HepG2 (cell line): ENCODE measurements around the gene TMEM14B. TPM values are rescaled to one million over a fixed set of nuclear protein-coding genes. Genes with fewer than 3 reads are reported as not detected.
A peak's percentile ranks its signal among the peaks of the same experiment; 100 is the strongest.

Source experiments
- ATF6 ChIP-seq: sonication (generic); formaldehyde crosslinking; conservative IDR thresholded peaks from 2 replicates; pipeline ENCODE4 v1.4.0; 2020; ENCODE audit warnings: missing genetic modification reagents
- BATF2 ChIP-seq: sonication (generic); formaldehyde crosslinking; IDR thresholded peaks from 2 replicates; pipeline ENCODE4 v1.8.0; 2022; ENCODE audit warnings: mild to moderate bottlenecking, missing genetic modification reagents, moderate library complexity
- HMG20A ChIP-seq: IDR thresholded peaks from 2 replicates; pipeline ENCODE4 v1.6.1; 2016; ENCODE audit warnings: borderline replicate concordance
- HNF1A ChIP-seq, 2 experiments: sonication (generic) in 1 of 2; formaldehyde crosslinking in 1 of 2; IDR thresholded peaks; 2 replicates each; pipeline versions ENCODE4 v1.4.0 to v1.6.1; 2016 to 2020; ENCODE audit warnings: borderline replicate concordance in 1 of 2, low read depth in 1 of 2, mild to moderate bottlenecking in 1 of 2, missing genetic modification reagents in 1 of 2
- IKZF4 ChIP-seq: sonication (generic); formaldehyde crosslinking; IDR thresholded peaks from 2 replicates; pipeline ENCODE4 v1.5.1; 2020; ENCODE audit warnings: borderline replicate concordance, mild to moderate bottlenecking, low read depth, missing genetic modification reagents; ENCODE audit errors: not compliant biosample characterization
- IRF1 ChIP-seq: sonication (generic); formaldehyde crosslinking; IDR thresholded peaks from 2 replicates; pipeline ENCODE4 v1.4.0; 2020; ENCODE audit warnings: low read depth, mild to moderate bottlenecking, missing genetic modification reagents
- RAD51 ChIP-seq: fragments of 450-650 bp; IDR thresholded peaks from 2 replicates; pipeline ENCODE4 v1.6.1; 2016; ENCODE audit warnings: borderline replicate concordance
- SATB2 ChIP-seq: sonication (generic); formaldehyde crosslinking; IDR thresholded peaks from 2 replicates; pipeline ENCODE4 v1.5.0; 2020; ENCODE audit warnings: missing genetic modification reagents
- SNRNP70 ChIP-seq: fragments of 200-400 bp; formaldehyde crosslinking; IDR thresholded peaks from 2 replicates; pipeline ENCODE4 v1.6.1; 2017; ENCODE audit warnings: mild to moderate bottlenecking, low read depth, low read length, moderate library complexity
- ZBTB3 ChIP-seq: sonication (generic); formaldehyde crosslinking; IDR thresholded peaks from 2 replicates; pipeline ENCODE4 v1.4.0; 2020; ENCODE audit warnings: low read depth, mild to moderate bottlenecking, moderate library complexity, missing genetic modification reagents, borderline replicate concordance
- ZBTB42 ChIP-seq: sonication (generic); formaldehyde crosslinking; IDR thresholded peaks from 2 replicates; pipeline ENCODE4 v1.5.0; 2020; ENCODE audit warnings: mild to moderate bottlenecking, missing genetic modification reagents
- ZNF253 ChIP-seq: sonication (generic); formaldehyde crosslinking; IDR thresholded peaks from 2 replicates; pipeline ENCODE4 v1.8.0; 2022; ENCODE audit warnings: mild to moderate bottlenecking, missing genetic modification reagents, borderline replicate concordance
- ZNF331 ChIP-seq: sonication (generic); formaldehyde crosslinking; IDR thresholded peaks from 2 replicates; pipeline ENCODE4 v1.4.0; 2020; ENCODE audit warnings: missing genetic modification reagents
- ZNF362 ChIP-seq: sonication (generic); formaldehyde crosslinking; IDR thresholded peaks from 2 replicates; pipeline ENCODE4 v1.4.0; 2020; ENCODE audit warnings: missing genetic modification reagents, mild to moderate bottlenecking, borderline replicate concordance
- ZNF510 ChIP-seq: sonication (generic); formaldehyde crosslinking; IDR thresholded peaks from 2 replicates; pipeline ENCODE4 v1.4.0; 2020; ENCODE audit warnings: low read depth, mild to moderate bottlenecking, missing genetic modification reagents
- ZNF713 ChIP-seq: sonication (generic); formaldehyde crosslinking; IDR thresholded peaks from 2 replicates; pipeline ENCODE4 v1.4.0; 2020; ENCODE audit warnings: mild to moderate bottlenecking, missing genetic modification reagents
- ZSCAN31 ChIP-seq: sonication (generic); formaldehyde crosslinking; IDR thresholded peaks from 2 replicates; pipeline ENCODE4 v1.5.0; 2020; ENCODE audit warnings: low read depth, mild to moderate bottlenecking, missing genetic modification reagents
- polyA plus RNA-seq, 8 experiments: library from polyadenylated mRNA; depleted of rRNA in 3 of 8; stranded (reverse) in 7 of 8; unstranded in 1 of 8; fragments of >200 nt; fragmentation: Illumina TruSeq in 4 of 8; extraction: Trizol in 4 of 8; gene quantifications; 2 replicates each; pipeline versions ENCODE4 v1.2.1 to v1.2.3, GENCODE V29; 2011 to 2016; ENCODE audit warnings: low read depth in 4 of 8, missing spikeins in 1 of 8, mixed read lengths in 1 of 8; ENCODE audit not compliant: insufficient read depth in 1 of 8
- total RNA-seq, 5 experiments: library from RNA; depleted of rRNA; stranded (reverse); fragments of >200 nt; fragmentation: Illumina TruSeq; extraction: Trizol; gene quantifications; 2 replicates each; pipeline ENCODE4 v1.2.3, GENCODE V29; 2016; ENCODE audit warnings: low read depth in 1 of 5
- TF ChIP-seq, protein P1 (sequence below): sonication (generic); formaldehyde crosslinking; IDR thresholded peaks from 2 replicates; pipeline ENCODE4 v1.4.0; 2020; ENCODE audit warnings: missing genetic modification reagents

TMEM14B gene
- total and polyA plus RNA-seq, 2 of the 13 experiments (the other 11 are each of a cell fraction or from before 2014, with no cell fraction given), result 133 to 200 TPM

DNA sequence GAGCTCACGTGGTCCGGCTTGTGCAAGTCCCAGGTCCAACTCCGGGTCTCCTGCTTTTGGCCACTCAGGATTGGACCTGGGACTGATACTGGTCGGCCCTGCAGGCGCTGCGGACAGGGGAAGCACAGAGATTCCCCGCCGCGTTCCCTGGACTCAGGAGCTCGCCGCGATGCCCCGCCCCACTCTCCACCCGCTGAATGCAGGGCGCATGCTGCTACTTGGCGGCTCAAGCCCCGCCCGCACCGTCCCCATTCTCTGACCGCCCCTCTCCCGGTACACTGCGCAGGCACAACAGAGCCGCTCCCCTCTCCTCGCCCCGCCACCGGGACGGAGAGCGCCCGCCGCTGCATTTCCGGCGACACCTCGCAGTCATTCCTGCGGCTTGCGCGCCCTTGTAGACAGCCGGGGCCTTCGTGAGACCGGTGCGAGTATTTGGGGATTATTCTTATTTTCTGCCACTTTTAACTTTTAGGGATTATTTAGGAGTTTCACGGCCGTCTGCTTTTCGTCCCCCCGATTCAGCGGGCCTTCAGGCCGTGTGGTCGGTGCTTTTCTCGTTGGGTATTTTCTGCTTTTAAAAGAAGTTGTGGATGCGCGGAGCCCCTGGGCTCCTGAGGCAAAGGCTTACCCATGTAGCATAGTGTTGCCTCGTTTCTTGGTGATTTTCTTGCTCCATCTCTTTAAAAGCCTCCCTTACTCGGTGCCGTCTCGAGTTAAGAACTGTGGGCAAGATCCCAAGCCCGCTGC is 24.6 kb upstream of the TMEM14B start, which contains the start of gene TMEM14C (continued):
- TF ChIP-seq ZBTB3 (peak; percentile 94), ZBTB42 (CRISPR knock-in tag) (no peak), ZNF713 (CRISPR knock-in tag) (no peak; the same call in 1 of the 2 replicates), HNF1A (IDR thresholded peaks at IDR 0.05; ENCODE audit: low read depth) (no peak; the same call in none of the 2 replicates), HNF1A (CRISPR knock-in tag; IDR thresholded peaks at IDR 0.05; ENCODE audit: borderline replicate concordance) (peak; percentile 91), ZNF253 (CRISPR knock-in tag) (no peak), BATF2 (CRISPR knock-in tag) (0 out of 2 replicates have a peak, but pooled peaks have one; percentile 70), SATB2 (peak; percentile 91; the same call in 1 of the 2 replicates), ZNF362 (CRISPR knock-in tag) (peak; percentile 74; the same call in 1 of the 2 replicates), HMG20A (peak; percentile 31; the same call in 1 of the 2 replicates), ZNF331 (CRISPR knock-in tag) (peak; percentile 92), IRF1 (CRISPR knock-in tag) (0 out of 2 replicates have a peak, but pooled peaks have one; percentile 21), ZNF510 (CRISPR knock-in tag) (peak; percentile 96), ATF6 (CRISPR knock-in tag) (peak; percentile 71; the same call in 1 of the 2 replicates), IKZF4 (CRISPR knock-in tag) (no peak), ZSCAN31 (CRISPR knock-in tag) (peak; percentile 89), RAD51 (peak; percentile 72), SNRNP70 (no peak)
- TF ChIP-seq, protein P1, sequence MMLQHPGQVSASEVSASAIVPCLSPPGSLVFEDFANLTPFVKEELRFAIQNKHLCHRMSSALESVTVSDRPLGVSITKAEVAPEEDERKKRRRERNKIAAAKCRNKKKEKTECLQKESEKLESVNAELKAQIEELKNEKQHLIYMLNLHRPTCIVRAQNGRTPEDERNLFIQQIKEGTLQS (CRISPR knock-in tag), result no peak; the same call in 1 of the 2 replicates
